K562 (cell line): ENCODE results near the gene ZNF74. TPM values are rescaled to one million over a fixed set of nuclear protein-coding genes. Genes with fewer than 3 reads are reported as not detected.

Experiments used
- BRF2 ChIP-seq: IDR thresholded peaks from 3 replicates; pipeline ENCODE4 v1.6.1; 2011; ENCODE audit warnings: borderline replicate concordance, mild to moderate bottlenecking; ENCODE audit not compliant: insufficient read length, insufficient read depth
- CAMTA2 ChIP-seq: fragments of 250-450 bp; sonication (Bioruptor Pico); conservative IDR thresholded peaks from 2 replicates; pipeline ENCODE4 v1.5.1; 2022
- CREB5 ChIP-seq: fragments of 250-450 bp; sonication (Bioruptor Pico); IDR thresholded peaks from 2 replicates; pipeline ENCODE4 v1.5.0; 2020; ENCODE audit warnings: mild to moderate bottlenecking
- GTF2B ChIP-seq: IDR thresholded peaks from 2 replicates; pipeline ENCODE4 v1.6.1; 2011; ENCODE audit not compliant: insufficient read length; ENCODE audit errors: extremely low read depth
- NR3C1 ChIP-seq: sonication (generic); formaldehyde crosslinking; IDR thresholded peaks from 2 replicates; pipeline ENCODE4 v1.8.1; 2022; ENCODE audit warnings: missing genetic modification reagents
- PBX2 ChIP-seq, 2 experiments: IDR thresholded peaks in 1 of 2; conservative IDR thresholded peaks in 1 of 2; 2 replicates each; pipeline ENCODE4 v1.6.1; 2016; ENCODE audit warnings: low read depth in 2 of 2, mild to moderate bottlenecking in 1 of 2, missing compliant biosample characterization in 1 of 2, missing genetic modification characterization in 1 of 2, moderate library complexity in 1 of 2
- SPI1 ChIP-seq: IDR thresholded peaks from 2 replicates; pipeline ENCODE4 v1.6.1; 2011; ENCODE audit warnings: low read depth, low read length, control low read depth, borderline replicate concordance
- SUPT5H ChIP-seq: fragments of 450-650 bp; IDR thresholded peaks from 2 replicates; pipeline ENCODE4 v1.6.1; 2016
- TAF15 ChIP-seq: fragments of 200-400 bp; formaldehyde crosslinking; IDR thresholded peaks from 2 replicates; pipeline ENCODE4 v1.6.1; 2017; ENCODE audit warnings: mild to moderate bottlenecking, low read depth, low read length, moderate library complexity
- TEAD1 ChIP-seq, 2 experiments: fragments of 450-650 bp in 1 of 2; sonication (generic) in 1 of 2; formaldehyde crosslinking; IDR thresholded peaks; 2 replicates each; pipeline versions ENCODE4 v1.4.0 to v1.8.0; 2020 to 2022; ENCODE audit warnings: mild to moderate bottlenecking in 2 of 2, missing genetic modification reagents in 1 of 2
- TFAP4 ChIP-seq: sonication (generic); formaldehyde crosslinking; IDR thresholded peaks from 2 replicates; pipeline ENCODE4 v1.8.0; 2022; ENCODE audit warnings: missing genetic modification reagents, mild to moderate bottlenecking, moderate library complexity, borderline replicate concordance
- ZNF3 ChIP-seq: fragments of 250-450 bp; sonication (Bioruptor Pico); IDR thresholded peaks from 2 replicates; pipeline ENCODE4 v1.5.0; 2021; ENCODE audit warnings: mild to moderate bottlenecking, moderate library complexity
- ZNF41 ChIP-seq: fragments of 250-450 bp; sonication (Bioruptor Pico); conservative IDR thresholded peaks from 2 replicates; pipeline ENCODE4 v1.4.0; 2020; ENCODE audit warnings: mild to moderate bottlenecking
- ZNF449 ChIP-seq: fragments of 250-450 bp; sonication (Bioruptor Pico); IDR thresholded peaks from 2 replicates; pipeline ENCODE4 v1.8.0; 2022; ENCODE audit warnings: moderate library complexity, mild to moderate bottlenecking, inconsistent platforms
- ZNF511 ChIP-seq: sonication (generic); formaldehyde crosslinking; IDR thresholded peaks from 2 replicates; pipeline ENCODE4 v1.8.0; 2022; ENCODE audit warnings: mild to moderate bottlenecking, missing genetic modification reagents
- polyA plus RNA-seq, 8 experiments: library from polyadenylated mRNA; depleted of rRNA in 4 of 8; stranded (reverse) in 5 of 8; unstranded in 3 of 8; fragments of >200 nt; fragmentation: Nextera tagmentation in 2 of 8; fragmentation: Illumina TruSeq in 1 of 8; extraction: Ambion mirVana in 2 of 8; extraction: Trizol in 1 of 8; gene quantifications; 2 replicates each; pipeline versions ENCODE4 v1.2.1 to v1.2.3, GENCODE V29; 2011 to 2014; ENCODE audit warnings: inconsistent platforms in 1 of 8, missing spikeins in 1 of 8
- total RNA-seq, 7 experiments: library from RNA; depleted of rRNA in 6 of 7; stranded (reverse); fragments of >200 nt in 6 of 7; fragmentation: Illumina TruSeq in 2 of 7; extraction: Trizol in 2 of 7; gene quantifications; 2 replicates each; pipeline versions ENCODE4 v1.2.1 to v1.2.3, GENCODE V29; 2011 to 2021; ENCODE audit warnings: low replicate concordance in 1 of 7

ZNF74 gene
- total and polyA plus RNA-seq, 9 of the 15 experiments (the other 6 are each of a cell fraction or from before 2014, with no cell fraction given), result 2.4 to 53.5 (median 31.5) TPM

- TF ChIP-seq PBX2 (CRISPR knock-in tag; IDR thresholded peaks at IDR 0.05; ENCODE audit: low read depth) (peak; percentile 15; the same call in 1 of the 2 replicates), PBX2 (tag; conservative IDR thresholded peaks at IDR 0.05; ENCODE audit: low read depth) (no peak), ZNF511 (0 out of 2 replicates have a peak, but pooled peaks have one; percentile 17), NR3C1 (CRISPR knock-in tag) (peak; percentile 67; the same call in 1 of the 2 replicates), SUPT5H (no peak), ZNF3 (CRISPR knock-in tag) (no peak), TAF15 (0 out of 2 replicates have a peak, but pooled peaks have one; percentile 52), SPI1 (peak; percentile 46; the same call in 1 of the 2 replicates), CREB5 (CRISPR knock-in tag) (no peak), CAMTA2 (CRISPR knock-in tag) (no peak), TFAP4 (CRISPR knock-in tag) (no peak; the same call in 1 of the 2 replicates), ZNF41 (CRISPR knock-in tag) (no peak), GTF2B (no peak), TEAD1 (CRISPR knock-in tag; IDR thresholded peaks at IDR 0.05) (no peak), BRF2 (no peak), ZNF449 (no peak)
Measured at GRCh38 chr22:20441631-20442484, 47.9 kb downstream of the ZNF74 start (continued).
